Measurements from ENCODE around the gene ADCY5.
"Not testable (repeated sequence)": the region's sequence is repeated elsewhere in the genome, so short reads cannot be mapped to it uniquely, and the experiment has no call there.

ADCY5 gene
- 0 to 0.19 (median 0) reads per million in 3 experiments for total RNA-seq

- DNase-seq, result no peak
These were observed at the start of gene ADCY5 for GRCh38 chr3:123448536-123449101. Gene ADCY5, minus strand, starts transcription at chr3:123449090. Its CDS starts 545 bp downstream, at chr3:123448545.

- no peak for DNase-seq
These were observed 45.0 kb upstream of the ADCY5 start for GRCh38 chr3:123493912-123494311.

- DNase-seq, result no peak
These were observed 43.2 kb upstream of the ADCY5 start for GRCh38 chr3:123491966-123492587.

GRCh38 chr3:123489400-123490004, 40.6 kb upstream of the ADCY5 start:
- no peak for DNase-seq

GRCh38 chr3:123488645-123489347, 39.9 kb upstream of the ADCY5 start:
- no peak for DNase-seq

GRCh38 chr3:123487063-123487462, 38.2 kb upstream of the ADCY5 start:
- not testable (repeated sequence) for DNase-seq

GRCh38 chr3:123486460-123486859, 37.6 kb upstream of the ADCY5 start:
- no peak for DNase-seq

- DNase-seq, result no peak
These were observed 36.7 kb upstream of the ADCY5 start for GRCh38 chr3:123485551-123485950.

- no peak for DNase-seq
These were observed 34.3 kb upstream of the ADCY5 start for GRCh38 chr3:123483146-123483545.

- no peak for DNase-seq
These were observed 33.0 kb upstream of the ADCY5 start for GRCh38 chr3:123481722-123482457.

- DNase-seq, result no peak
These were observed 32.2 kb upstream of the ADCY5 start for GRCh38 chr3:123481071-123481470.

- DNase-seq, result no peak
These were observed 31.5 kb upstream of the ADCY5 start for GRCh38 chr3:123480428-123480827.

GRCh38 chr3:123479891-123480290, 31.0 kb upstream of the ADCY5 start:
- DNase-seq, result no peak

- DNase-seq, result no peak
These were observed 29.4 kb upstream of the ADCY5 start for GRCh38 chr3:123478314-123478713.

GRCh38 chr3:123476967-123477750, 28.3 kb upstream of the ADCY5 start:
- DNase-seq, result no peak

- DNase-seq, result no peak
These were observed 26.9 kb upstream of the ADCY5 start for GRCh38 chr3:123475786-123476185.

GRCh38 chr3:123471106-123471505, 22.2 kb upstream of the ADCY5 start:
- no peak for DNase-seq

GRCh38 chr3:123469323-123469995, 20.6 kb upstream of the ADCY5 start:
- no peak for DNase-seq

- DNase-seq, result no peak
These were observed 18.2 kb upstream of the ADCY5 start for GRCh38 chr3:123467046-123467445.

- DNase-seq, result no peak
These were observed 15.3 kb upstream of the ADCY5 start for GRCh38 chr3:123464211-123464610.

GRCh38 chr3:123459862-123460261, 11.0 kb upstream of the ADCY5 start:
- no peak for DNase-seq

- no peak for DNase-seq
These were observed 9.4 kb upstream of the ADCY5 start for GRCh38 chr3:123458255-123458654.
